Karpas-422 (cell line): ENCODE measurements around the gene TNFSF18. TPM values are rescaled to one million over a fixed set of nuclear protein-coding genes. Genes with fewer than 3 reads are reported as not detected.

Experiments
- DNase-seq: peaks from one replicate; pipeline ENCODE4 v3.0.0-alpha.2; 2015
- H2AFZ ChIP-seq: fragments of 200-600 bp; sonication (generic); 2 replicates; pipeline ENCODE4 v1.6.1; 2014; ENCODE audit warnings: antibody characterized with exemption, low read length, mixed read lengths
- H3K27ac ChIP-seq: fragments of 200-600 bp; sonication (generic); 2 replicates; pipeline ENCODE4 v1.5.1; 2014; ENCODE audit warnings: mild to moderate bottlenecking, low read length, moderate library complexity
- H3K27me3 ChIP-seq: fragments of 200-600 bp; sonication (generic); 2 replicates; pipeline ENCODE4 v1.6.1; 2014; ENCODE audit warnings: low read length, mixed read lengths
- H3K36me3 ChIP-seq: fragments of 200-600 bp; sonication (generic); 2 replicates; pipeline ENCODE4 v1.6.1; 2014; ENCODE audit warnings: low read length, mixed read lengths; ENCODE audit not compliant: insufficient read depth
- H3K4me1 ChIP-seq: fragments of 200-600 bp; sonication (generic); 2 replicates; pipeline ENCODE4 v1.6.1; 2014; ENCODE audit warnings: mild to moderate bottlenecking, low read length, mixed read lengths
- H3K4me2 ChIP-seq: fragments of 200-600 bp; sonication (generic); 2 replicates; pipeline ENCODE4 v1.6.1; 2014; ENCODE audit warnings: low read length, low read depth, mild to moderate bottlenecking; ENCODE audit not compliant: poor library complexity, severe bottlenecking
- H3K4me3 ChIP-seq: fragments of 200-600 bp; sonication (generic); 2 replicates; pipeline ENCODE4 v1.5.1; 2014; ENCODE audit warnings: mild to moderate bottlenecking, antibody characterized with exemption, low read length, mixed read lengths
- H3K79me2 ChIP-seq: fragments of 200-600 bp; sonication (generic); 2 replicates; pipeline ENCODE4 v1.6.1; 2014; ENCODE audit warnings: mild to moderate bottlenecking, low read length, mixed read lengths
- H3K9ac ChIP-seq: fragments of 200-600 bp; sonication (generic); 2 replicates; pipeline ENCODE4 v1.6.0; 2014; ENCODE audit warnings: low read length
- H3K9me2 ChIP-seq: fragments of 200-600 bp; sonication (generic), shearing (Covaris generic); replicated peaks from 2 replicates; pipeline ENCODE4 v1.6.0; 2014; ENCODE audit warnings: mild to moderate bottlenecking, low read length, moderate library complexity; ENCODE audit not compliant: insufficient read depth
- H3K9me3 ChIP-seq: fragments of 300-700, 200-600 bp; sonication (generic); 2 replicates; pipeline ENCODE4 v1.6.1; 2014; ENCODE audit warnings: low read length, mixed read lengths
- H4K20me1 ChIP-seq: fragments of 200-600 bp; sonication (generic); 2 replicates; pipeline ENCODE4 v1.6.1; 2014; ENCODE audit warnings: mild to moderate bottlenecking, antibody characterized with exemption, low read length, low read depth; ENCODE audit not compliant: insufficient read depth
- total RNA-seq: library from RNA; depleted of rRNA; stranded (reverse); fragments of >200 nt; shearing (Covaris generic); gene quantifications from 2 replicates; pipeline ENCODE4 v1.2.3, GENCODE V29; 2014; ENCODE audit warnings: low replicate concordance; rRNA removed

Gene TNFSF18
- total RNA-seq, result not detected in 2 replicates

DNA sequence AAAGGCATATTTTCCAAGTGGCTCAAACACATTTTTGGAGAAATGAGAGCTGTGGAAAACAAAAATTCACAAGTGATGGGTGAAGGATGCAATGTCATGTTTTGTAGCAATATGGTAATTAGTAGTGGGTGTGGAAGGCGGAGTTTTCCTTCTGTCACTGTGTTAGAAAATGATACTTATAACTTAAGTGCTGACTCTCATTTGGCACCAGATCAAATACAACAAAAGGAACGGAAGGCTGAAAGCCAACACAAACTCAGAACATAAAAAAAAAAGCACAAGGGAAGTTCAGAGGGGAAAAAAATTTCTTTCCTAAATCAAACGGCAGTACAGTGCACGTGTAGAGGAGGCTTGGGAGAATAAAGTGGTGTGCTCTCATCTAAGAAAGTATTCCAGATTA, at the start of gene TNFSF18:
Gene TNFSF18 (minus strand): TSS at position 77 of the 400 bp plus-strand sequence. CDS start 45 bp downstream, at position 32.
- no peaks in the 10 kb centered on the region for H3K9me3 ChIP-seq

GRCh38 chr1:173099166-173099565, 48.4 kb upstream of the TNFSF18 start:
- no peak overlapping the region for H3K27ac ChIP-seq
- no peaks in the 10 kb centered on the region for H3K4me1 ChIP-seq
- H3K36me3 ChIP-seq, result no peaks in the 10 kb centered on the region
- no peaks in the 10 kb centered on the region for H3K27me3 ChIP-seq
- H2AFZ ChIP-seq, result no peak overlapping the region
- H3K4me3 ChIP-seq, result no peak overlapping the region
- no peaks in the 10 kb centered on the region for H3K9me2 ChIP-seq
- no peaks in the 10 kb centered on the region for H4K20me1 ChIP-seq
- H3K9ac ChIP-seq, result no peak overlapping the region
- no peak for DNase-seq
- no peaks in the 10 kb centered on the region for H3K79me2 ChIP-seq
- H3K4me2 ChIP-seq, result no peak overlapping the region
- no peaks in the 10 kb centered on the region for H3K9me3 ChIP-seq

More for the DNA sequence above, at the start of gene TNFSF18:
- Histone ChIP-seq H3K79me2 (no peaks in the 10 kb centered on the region), H3K4me2 (no peak within 1 kb of the TSS), H3K4me3 (no peak within 1 kb of the TSS), H3K36me3 (no peaks in the 10 kb centered on the region), H2AFZ (no peak within 1 kb of the TSS), H4K20me1 (no peaks in the 10 kb centered on the region), H3K27ac (no peak within 1 kb of the TSS), H3K9me2 (no peaks in the 10 kb centered on the region), H3K9ac (no peak within 1 kb of the TSS), H3K4me1 (no peaks in the 10 kb centered on the region), H3K27me3 (no peaks in the 10 kb centered on the region)
- DNase-seq, result no peak

GRCh38 chr1:173098117-173098516, 47.4 kb upstream of the TNFSF18 start:
- no peaks in the 10 kb centered on the region for H3K79me2 ChIP-seq
- no peak overlapping the region for H2AFZ ChIP-seq
- H3K4me1 ChIP-seq, result no peaks in the 10 kb centered on the region
- no peak overlapping the region for H3K27ac ChIP-seq
- H3K4me2 ChIP-seq, result no peak overlapping the region
- H3K9me3 ChIP-seq, result no peaks in the 10 kb centered on the region
- no peak overlapping the region for H3K4me3 ChIP-seq
- no peaks in the 10 kb centered on the region for H3K36me3 ChIP-seq
- no peaks in the 10 kb centered on the region for H3K9me2 ChIP-seq
- H3K27me3 ChIP-seq, result no peaks in the 10 kb centered on the region
- no peak overlapping the region for H3K9ac ChIP-seq
- DNase-seq, result no peak
- H4K20me1 ChIP-seq, result no peaks in the 10 kb centered on the region

GRCh38 chr1:173097001-173097400, 46.3 kb upstream of the TNFSF18 start:
- H3K79me2 ChIP-seq, result no peaks in the 10 kb centered on the region
- no peaks in the 10 kb centered on the region for H3K9me3 ChIP-seq
- H3K36me3 ChIP-seq, result no peaks in the 10 kb centered on the region
- H3K4me3 ChIP-seq, result no peak overlapping the region
- no peaks in the 10 kb centered on the region for H4K20me1 ChIP-seq
- no peak overlapping the region for H3K27ac ChIP-seq
- no peak overlapping the region for H3K9ac ChIP-seq
- no peak overlapping the region for H3K4me2 ChIP-seq
- H3K4me1 ChIP-seq, result no peaks in the 10 kb centered on the region
- DNase-seq, result no peak
- H3K27me3 ChIP-seq, result no peaks in the 10 kb centered on the region
- no peaks in the 10 kb centered on the region for H3K9me2 ChIP-seq
- no peak overlapping the region for H2AFZ ChIP-seq

GRCh38 chr1:173095632-173096031, 44.9 kb upstream of the TNFSF18 start:
- Histone ChIP-seq H3K27ac (no peak overlapping the region), H3K79me2 (no peaks in the 10 kb centered on the region), H4K20me1 (no peaks in the 10 kb centered on the region), H2AFZ (no peak overlapping the region), H3K9me3 (no peaks in the 10 kb centered on the region), H3K4me3 (no peak overlapping the region), H3K4me1 (no peaks in the 10 kb centered on the region), H3K36me3 (no peaks in the 10 kb centered on the region), H3K27me3 (no peaks in the 10 kb centered on the region), H3K9me2 (no peaks in the 10 kb centered on the region), H3K4me2 (no peak overlapping the region), H3K9ac (no peak overlapping the region)
- DNase-seq, result no peak

DNA sequence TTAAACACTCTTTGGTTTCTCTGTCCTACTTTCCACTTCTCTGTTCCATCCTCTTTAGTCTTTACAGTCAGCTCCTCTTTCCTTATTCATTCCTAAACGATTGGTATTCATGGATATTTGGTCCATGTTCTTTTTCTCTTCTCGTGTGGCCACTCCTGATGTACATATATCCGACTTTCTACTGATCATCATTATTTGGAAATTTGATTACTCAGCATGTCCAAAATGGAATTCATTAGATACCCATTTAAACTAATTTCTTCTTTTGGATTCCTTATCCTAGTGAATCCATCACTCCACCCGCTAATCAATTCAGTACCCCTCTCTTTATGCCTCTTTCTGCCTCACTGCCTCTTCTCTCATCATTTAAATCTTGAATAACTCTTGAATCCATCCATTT, 43.8 kb upstream of the TNFSF18 start:
- H3K36me3 ChIP-seq, result no peaks in the 10 kb centered on the region
- no peak overlapping the region for H3K4me2 ChIP-seq
- no peaks in the 10 kb centered on the region for H4K20me1 ChIP-seq
- no peaks in the 10 kb centered on the region for H3K27me3 ChIP-seq
- no peak for DNase-seq
- no peak overlapping the region for H3K4me3 ChIP-seq
- H2AFZ ChIP-seq, result no peak overlapping the region
- H3K79me2 ChIP-seq, result no peaks in the 10 kb centered on the region
- H3K9ac ChIP-seq, result no peak overlapping the region
- no peaks in the 10 kb centered on the region for H3K9me2 ChIP-seq
- H3K4me1 ChIP-seq, result no peaks in the 10 kb centered on the region
- H3K9me3 ChIP-seq, result no peaks in the 10 kb centered on the region
- no peak overlapping the region for H3K27ac ChIP-seq

GRCh38 chr1:173093691-173094445, 43.1 kb upstream of the TNFSF18 start:
- Histone ChIP-seq H3K9me3 (no peaks in the 10 kb centered on the region), H3K27me3 (no peaks in the 10 kb centered on the region), H3K4me3 (no peak overlapping the region), H3K79me2 (no peaks in the 10 kb centered on the region), H3K4me1 (no peaks in the 10 kb centered on the region), H2AFZ (no peak overlapping the region), H3K9me2 (no peaks in the 10 kb centered on the region), H3K27ac (no peak overlapping the region), H3K9ac (no peak overlapping the region), H3K36me3 (no peaks in the 10 kb centered on the region), H4K20me1 (no peaks in the 10 kb centered on the region), H3K4me2 (no peak overlapping the region)
- DNase-seq, result no peak

GRCh38 chr1:173084292-173084691, 33.6 kb upstream of the TNFSF18 start:
- no peak overlapping the region for H3K9ac ChIP-seq
- H3K27me3 ChIP-seq, result no peaks in the 10 kb centered on the region
- no peaks in the 10 kb centered on the region for H3K36me3 ChIP-seq
- H3K4me2 ChIP-seq, result no peak overlapping the region
- no peaks in the 10 kb centered on the region for H3K9me3 ChIP-seq
- H2AFZ ChIP-seq, result no peak overlapping the region
- no peak overlapping the region for H3K4me3 ChIP-seq
- no peak for DNase-seq
- no peaks in the 10 kb centered on the region for H4K20me1 ChIP-seq
- H3K4me1 ChIP-seq, result no peaks in the 10 kb centered on the region
- no peaks in the 10 kb centered on the region for H3K79me2 ChIP-seq
- no peak overlapping the region for H3K27ac ChIP-seq
- no peaks in the 10 kb centered on the region for H3K9me2 ChIP-seq
